HepG2 (cell line): Measurements from ENCODE around the gene LRRC8E. TPM values are rescaled to one million over a fixed set of nuclear protein-coding genes. Genes with fewer than 3 reads are reported as not detected.

Source experiments
- ATAC-seq: fragments of 200-7000 bp; cut with Tn5 transposase; 3 replicates; pipeline ENCODE4 v1.9.1; 2020; ENCODE audit warnings: mild to moderate bottlenecking, moderate library complexity
- BruUV-seq: library from RNA; stranded (reverse); fragments of 400-500 nt; replicated peaks from 2 replicates; lab custom pipeline; 2021; lab: Mats Ljungman, UMichigan
- CTCF ChIA-PET: fragments of 300-600 bp; formaldehyde crosslinking; extraction: SDS; loops from one replicate; lab custom pipeline; 2021; ENCODE audit warnings: low total read pairs, inconsistent platforms, low intra/inter-chr PET ratio; lab: Yijun Ruan, JAX
- POLR2A ChIA-PET: fragments of 350-600 bp; sonication (Branson Sonifier 250); formaldehyde crosslinking; loops from one replicate; lab custom pipeline; 2020; ENCODE audit warnings: antibody characterized with exemption, inconsistent platforms; lab: Yijun Ruan, JAX
- DNase-seq: peaks from one replicate; pipeline ENCODE4 v3.0.0-alpha.2; 2015; ENCODE audit warnings: low spot score
- FAIRE-seq: peaks from 3 replicates; lab custom pipeline; 2011; peaks lifted over from hg19 to GRCh38; lab: Jason Lieb, UNC
- H2AFZ ChIP-seq: one replicate; pipeline ENCODE4 v1.6.1; 2011; ENCODE audit warnings: low read length, inconsistent platforms
- H3K27ac ChIP-seq: fragments of 300-600 bp; 3 replicates; pipeline ENCODE4 v1.8.0; 2011; ENCODE audit warnings: mixed run types, mild to moderate bottlenecking, mixed read lengths, low read length, inconsistent platforms; ENCODE audit not compliant: insufficient read depth; ENCODE audit errors: extremely low read length
- H3K27me3 ChIP-seq, 2 experiments: fragments of 200-600 bp in 1 of 2; 2 replicates in 1 of 2; 3 replicates in 1 of 2; pipeline versions ENCODE4 v1.6.0 to v1.8.0; 2011; ENCODE audit warnings: low read length in 2 of 2, mild to moderate bottlenecking in 2 of 2, moderate library complexity in 2 of 2, inconsistent platforms in 1 of 2; ENCODE audit not compliant: insufficient read depth in 2 of 2, control insufficient read depth in 1 of 2
- H3K36me3 ChIP-seq, 2 experiments: fragments of 200-600 bp in 1 of 2; replicated peaks in 1 of 2; 2 replicates in 1 of 2; 3 replicates in 1 of 2; pipeline versions ENCODE4 v1.5.1 to v1.8.0; 2011; ENCODE audit warnings: low read length in 2 of 2, inconsistent platforms in 1 of 2; ENCODE audit not compliant: insufficient read depth in 2 of 2, control insufficient read depth in 1 of 2
- H3K4me1 ChIP-seq: 2 replicates; pipeline ENCODE4 v1.5.1; 2012; ENCODE audit warnings: low read length, inconsistent platforms; ENCODE audit not compliant: insufficient read depth
- H3K4me2 ChIP-seq: 2 replicates; pipeline ENCODE4 v1.6.0; 2011; ENCODE audit warnings: low read depth, low read length, inconsistent platforms
- H3K4me3 ChIP-seq, 3 experiments: fragments of 200-600 bp in 1 of 3; sonication (generic), shearing (Covaris generic) in 1 of 3; replicated peaks in 1 of 3; 2 replicates each; pipeline ENCODE4 v1.5.1; 2011 to 2016; ENCODE audit warnings: low read length in 3 of 3, inconsistent platforms in 2 of 3, low read depth in 2 of 3, mild to moderate bottlenecking in 2 of 3, control low read depth in 1 of 3, mixed read lengths in 1 of 3; ENCODE audit not compliant: insufficient read depth in 1 of 3
- H3K79me2 ChIP-seq: one replicate; pipeline ENCODE4 v1.6.1; 2011; ENCODE audit warnings: low read length, inconsistent platforms; ENCODE audit not compliant: insufficient read depth
- H3K9ac ChIP-seq: 2 replicates; pipeline ENCODE4 v1.6.0; 2011; ENCODE audit warnings: mild to moderate bottlenecking, low read depth, low read length, inconsistent platforms; ENCODE audit not compliant: insufficient read depth
- H3K9me3 ChIP-seq: 2 replicates; pipeline ENCODE4 v1.5.1; 2012; ENCODE audit warnings: mild to moderate bottlenecking, low read length
- H4K20me1 ChIP-seq: 2 replicates; pipeline ENCODE4 v1.6.0; 2011; ENCODE audit warnings: inconsistent platforms, mild to moderate bottlenecking, low read length, moderate library complexity; ENCODE audit not compliant: insufficient read depth
- CEBPB ChIP-seq: IDR thresholded peaks from 2 replicates; pipeline ENCODE4 v1.6.1; 2011; ENCODE audit warnings: low read depth, low read length, improper control_type of control experiment, borderline replicate concordance
- HNRNPH1 ChIP-seq: fragments of 200-400 bp; formaldehyde crosslinking; optimal IDR thresholded peaks from 2 replicates; pipeline ENCODE3; 2017; ENCODE audit warnings: mild to moderate bottlenecking, low read depth, low read length
- RBM22 ChIP-seq: fragments of 200-400 bp; formaldehyde crosslinking; optimal IDR thresholded peaks from 2 replicates; pipeline ENCODE3; 2017; ENCODE audit warnings: mild to moderate bottlenecking, low read length, moderate library complexity
- RFX3 ChIP-seq: IDR thresholded peaks from 2 replicates; pipeline ENCODE4 v1.6.1; 2016; ENCODE audit warnings: missing biosample characterization, missing genetic modification reagents
- RNF219 ChIP-seq: sonication (generic); formaldehyde crosslinking; IDR thresholded peaks from 2 replicates; pipeline ENCODE4 v1.5.0; 2020; ENCODE audit warnings: mild to moderate bottlenecking, missing genetic modification reagents
- ZBED4 ChIP-seq: sonication (generic); formaldehyde crosslinking; IDR thresholded peaks from 2 replicates; pipeline ENCODE4 v1.4.0; 2020; ENCODE audit warnings: missing genetic modification reagents, borderline replicate concordance
- ZBTB34 ChIP-seq: sonication (generic); formaldehyde crosslinking; IDR thresholded peaks from 2 replicates; pipeline ENCODE4 v1.8.0; 2022; ENCODE audit warnings: mild to moderate bottlenecking, missing genetic modification reagents
- ZBTB38 ChIP-seq: sonication (generic); formaldehyde crosslinking; IDR thresholded peaks from 2 replicates; pipeline ENCODE4 v1.5.1; 2020; ENCODE audit warnings: mild to moderate bottlenecking, missing genetic modification reagents
- ZFP91 ChIP-seq: sonication (generic); formaldehyde crosslinking; IDR thresholded peaks from 2 replicates; pipeline ENCODE4 v1.9.0; 2022; ENCODE audit warnings: missing genetic modification reagents, mild to moderate bottlenecking, borderline replicate concordance
- ZNF501 ChIP-seq: sonication (generic); formaldehyde crosslinking; IDR thresholded peaks from 2 replicates; pipeline ENCODE4 v1.5.1; 2020; ENCODE audit warnings: mild to moderate bottlenecking, moderate library complexity, missing genetic modification reagents
- ZNF660 ChIP-seq: sonication (generic); formaldehyde crosslinking; IDR thresholded peaks from 2 replicates; pipeline ENCODE4 v1.5.1; 2020; ENCODE audit warnings: mild to moderate bottlenecking, low read depth, missing genetic modification reagents, borderline replicate concordance
- WGBS: methylation state at CpG from one replicate; pipeline ENCODE4 v1.1.6; 2017; ENCODE audit warnings: low lambda C conversion rate; 5-methylcytosine and 5-hydroxymethylcytosine counted together
- in situ Hi-C: cut with HindIII; loops from 2 replicates; pipeline ENCODE4 v1.10.0; 2017; ENCODE audit warnings: low pct_unique_long_range_greater_than_20kb; ENCODE audit not compliant: extremely low pct_ligation_motif_present
- intact Hi-C: fragments of 100-400 bp; cut with micrococcal nuclease; formaldehyde crosslinking; loops from one replicate; pipeline ENCODE4 v1.10.0; 2022; ENCODE audit not compliant: unreplicated experiment
- polyA plus RNA-seq, 8 experiments: library from polyadenylated mRNA; depleted of rRNA in 3 of 8; stranded (reverse) in 7 of 8; unstranded in 1 of 8; fragments of >200 nt; fragmentation: Illumina TruSeq in 4 of 8; extraction: Trizol in 4 of 8; gene quantifications; 2 replicates each; pipeline versions ENCODE4 v1.2.1 to v1.2.3, GENCODE V29; 2011 to 2016; ENCODE audit warnings: low read depth in 4 of 8, missing spikeins in 1 of 8, mixed read lengths in 1 of 8; ENCODE audit not compliant: insufficient read depth in 1 of 8
- total RNA-seq, 5 experiments: library from RNA; depleted of rRNA; stranded (reverse); fragments of >200 nt; fragmentation: Illumina TruSeq; extraction: Trizol; gene quantifications; 2 replicates each; pipeline ENCODE4 v1.2.3, GENCODE V29; 2016; ENCODE audit warnings: low read depth in 1 of 5

The LRRC8E gene
- total and polyA plus RNA-seq, 2 of the 13 experiments (the other 11 are each of a cell fraction or from before 2014, with no cell fraction given), result 8.0 to 10.3 TPM

GRCh38 chr19:7926021-7926726, 37.9 kb downstream of the LRRC8E start, which contains the start of gene CTXN1:
CTXN1 (minus strand) TSS chr19:7926135; CDS start chr19:7925538, 597 bp downstream.
- H3K4me3 ChIP-seq, result peak within 1 kb of the TSS in 1 of 3 experiments; percentile 55; a peak in 1 of 6 replicates
- FAIRE-seq (no peak), ATAC-seq (peak; percentile 7; the same call in 2 of the 3 replicates), DNase-seq (no peak)
- BruUV-seq, result no TSS peak
- H3K4me2 ChIP-seq, result peak within 1 kb of the TSS; percentile 57
- no peak within 1 kb of the TSS for H3K27ac ChIP-seq
- no peaks in the 10 kb centered on the region for H3K79me2 ChIP-seq
- H3K9me3 ChIP-seq, result no peaks in the 10 kb centered on the region
- H3K9ac ChIP-seq, result no peak within 1 kb of the TSS
- no peaks in the 10 kb centered on the region for H3K27me3 ChIP-seq
- peaks cover 6 to 19% of the 10 kb centered on the region in 2 experiments; a peak in 4 of 5 replicates for H3K36me3 ChIP-seq
- ChIA-PET CTCF (interaction anchor here (2.7 kb wide), 1 partner anchor 73 kb away, joined by 28 read pairs; no protein-coding TSS in a partner anchor), POLR2A (no interaction called here)
- in situ Hi-C loops (no loop called here), intact Hi-C loops (no loop called here)
- 0 out of 2 replicates have a peak, but pooled peaks cover under 1% of the 10 kb centered on the region for H4K20me1 ChIP-seq
- 89% methylated on average over 13 of the region's 65 CpGs for WGBS
- H2AFZ ChIP-seq, result no peak within 1 kb of the TSS
- H3K4me1 ChIP-seq, result peaks cover 4% of the 10 kb centered on the region
- TF ChIP-seq CEBPB (no peak), ZBTB34 (CRISPR knock-in tag) (no peak), ZBTB38 (CRISPR knock-in tag) (peak; percentile 40; the same call in 1 of the 2 replicates), HNRNPH1 (no peak), RNF219 (CRISPR knock-in tag) (no peak), ZNF660 (CRISPR knock-in tag) (no peak), ZNF501 (CRISPR knock-in tag) (no peak), ZBED4 (CRISPR knock-in tag) (no peak), ZFP91 (CRISPR knock-in tag) (0 out of 2 replicates have a peak, but pooled peaks have one; percentile 28), RBM22 (peak; percentile 69), RFX3 (0 out of 2 replicates have a peak, but pooled peaks have one; percentile 35)
